Sigmoid colon (tissue), 3 donors: ENCODE data around the gene GAA.

Source experiments
- CTCF ChIP-seq, 4 experiments: fragments of 450-650 bp in 3 of 4; fragments of 200-600 bp in 1 of 4; IDR thresholded peaks; one replicate each; pipeline ENCODE4 v1.5.1; 2016 to 2019; ENCODE audit warnings: antibody characterized with exemption in 4 of 4, mild to moderate bottlenecking in 3 of 4, moderate library complexity in 2 of 4
- POLR2A ChIP-seq, 2 donors: fragments of 450-650 bp; IDR thresholded peaks; one replicate each; pipeline ENCODE4 v1.6.1; 2016; ENCODE audit warnings: antibody characterized with exemption in 2 of 2, mild to moderate bottlenecking in 2 of 2, moderate library complexity in 2 of 2

- TF ChIP-seq CTCF (IDR thresholded peaks at IDR 0.05) (no peak), POLR2A (IDR thresholded peaks at IDR 0.05) (no peak)
Measured at GRCh38 chr17:80125656-80126448, 24.5 kb downstream of the GAA start.
